ENCODE data around the gene ITPRID2.
"Not testable (repeated sequence)": the region's sequence is repeated elsewhere in the genome, so short reads cannot be mapped to it uniquely, and the experiment has no call there.

Gene ITPRID2

GRCh38 chr2:181957668-181958067, 66.1 kb downstream of the ITPRID2 start:
- ChIA-PET CTCF (no interaction called here), POLR2A (no interaction called here)
- no peak for TF ChIP-seq HDGF (IDR thresholded peaks at IDR 0.05; ENCODE audit: borderline replicate concordance)
- no peak for DNase-seq (ENCODE audit: extremely low spot score)

- no peak for DNase-seq (ENCODE audit: extremely low spot score)
- CTCF ChIA-PET, result interaction anchor here (1.0 kb wide), 1 partner anchor 118 kb away, joined by 4 read pairs; no protein-coding TSS in a partner anchor
- TF ChIP-seq BHLHE40 (IDR thresholded peaks at IDR 0.05; ENCODE audit: borderline replicate concordance) (no peak), LEF1 (IDR thresholded peaks at IDR 0.05; ENCODE audit: borderline replicate concordance) (no peak), ZNF384 (IDR thresholded peaks at IDR 0.05) (no peak), NFRKB (IDR thresholded peaks at IDR 0.05) (no peak), TARDBP (IDR thresholded peaks at IDR 0.05) (no peak), L3MBTL2 (conservative IDR thresholded peaks at IDR 0.05) (no peak), SUZ12 (IDR thresholded peaks at IDR 0.05) (no peak), FOXK2 (IDR thresholded peaks at IDR 0.05) (no peak), ARNT (IDR thresholded peaks at IDR 0.05) (no peak), FOXM1 (IDR thresholded peaks at IDR 0.05; ENCODE audit: borderline replicate concordance) (no peak), SP1 (IDR thresholded peaks at IDR 0.05) (no peak), FOXA1 (IDR thresholded peaks at IDR 0.05) (no peak), PKNOX1 (IDR thresholded peaks at IDR 0.05) (no peak), CTBP1 (IDR thresholded peaks at IDR 0.05; ENCODE audit: borderline replicate concordance) (no peak), HDGF (IDR thresholded peaks at IDR 0.05; ENCODE audit: borderline replicate concordance) (no peak), ELF4 (IDR thresholded peaks at IDR 0.05) (no peak)
- POLR2A ChIA-PET, result no interaction called here
These were observed 67.2 kb downstream of the ITPRID2 start for GRCh38 chr2:181958726-181959125.

DNA sequence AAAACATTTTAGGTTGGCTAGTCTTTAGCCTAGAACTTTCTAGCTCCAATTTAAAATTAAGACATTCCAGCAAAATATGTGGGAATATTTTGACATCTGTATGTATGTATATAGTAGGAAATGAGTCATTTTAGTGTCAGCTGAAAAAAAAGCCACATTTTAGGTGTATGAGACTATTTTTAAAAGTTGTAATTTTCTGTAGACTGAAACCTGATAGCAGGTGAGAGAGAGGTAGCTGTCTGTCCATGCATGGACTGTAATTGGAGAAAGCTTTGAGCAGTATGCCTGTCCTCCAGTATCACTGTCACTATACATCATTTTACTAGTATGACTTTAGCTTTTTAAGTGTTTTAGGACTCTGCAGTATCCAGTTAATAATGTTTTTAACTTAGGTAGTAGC, 68.0 kb downstream of the ITPRID2 start:
- no peak for TF ChIP-seq LEF1 (IDR thresholded peaks at IDR 0.05; ENCODE audit: borderline replicate concordance)
- TF ChIP-seq FOXM1 (IDR thresholded peaks at IDR 0.05; ENCODE audit: borderline replicate concordance), result no peak
- TF ChIP-seq TARDBP (IDR thresholded peaks at IDR 0.05), result no peak
- TF ChIP-seq ZNF384 (IDR thresholded peaks at IDR 0.05), result no peak
- no peak for TF ChIP-seq BHLHE40 (IDR thresholded peaks at IDR 0.05; ENCODE audit: borderline replicate concordance)
- CTCF ChIA-PET, result interaction anchor here (1.0 kb wide), 1 partner anchor 118 kb away, joined by 4 read pairs; no protein-coding TSS in a partner anchor
- no peak for DNase-seq (ENCODE audit: extremely low spot score)
- POLR2A ChIA-PET, result no interaction called here

DNA sequence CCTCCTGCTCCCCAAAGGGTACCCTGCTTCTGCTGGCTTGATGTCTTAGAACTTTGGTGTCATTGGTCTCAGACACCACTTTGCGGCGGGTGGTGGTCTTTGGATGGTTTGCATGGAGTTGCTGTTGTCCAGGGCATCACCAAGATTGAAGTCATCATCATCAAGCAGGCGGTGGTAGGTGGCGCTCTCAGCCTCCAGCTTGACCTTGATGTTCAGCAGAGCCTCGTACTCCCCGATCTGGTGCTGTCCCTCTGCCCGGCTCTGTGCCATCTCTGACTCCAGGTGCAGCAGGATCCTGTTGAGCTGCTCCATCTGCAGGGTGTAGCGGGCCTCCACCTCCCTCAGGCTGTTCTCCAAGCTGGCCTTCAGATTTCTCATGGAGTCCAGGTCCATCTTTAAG, 69.6 kb downstream of the ITPRID2 start:
- CTCF ChIA-PET, result not testable (repeated sequence)

GRCh38 chr2:181962142-181962541, 70.6 kb downstream of the ITPRID2 start:
- no peak for TF ChIP-seq FOXM1 (IDR thresholded peaks at IDR 0.05; ENCODE audit: borderline replicate concordance)
- no peak for TF ChIP-seq ELF4 (IDR thresholded peaks at IDR 0.05)
- no peak for TF ChIP-seq NFRKB (IDR thresholded peaks at IDR 0.05)
- no peak for TF ChIP-seq SP1 (IDR thresholded peaks at IDR 0.05)
- no peak for TF ChIP-seq HDGF (IDR thresholded peaks at IDR 0.05; ENCODE audit: borderline replicate concordance)
- TF ChIP-seq CTBP1 (IDR thresholded peaks at IDR 0.05; ENCODE audit: borderline replicate concordance), result no peak
- no peak for TF ChIP-seq PKNOX1 (IDR thresholded peaks at IDR 0.05)
- TF ChIP-seq L3MBTL2 (conservative IDR thresholded peaks at IDR 0.05), result no peak
- TF ChIP-seq ZNF384 (IDR thresholded peaks at IDR 0.05), result no peak
- TF ChIP-seq ARNT (IDR thresholded peaks at IDR 0.05), result no peak
- no peak for TF ChIP-seq SUZ12 (IDR thresholded peaks at IDR 0.05)
- TF ChIP-seq FOXK2 (IDR thresholded peaks at IDR 0.05), result no peak
- TF ChIP-seq TARDBP (IDR thresholded peaks at IDR 0.05), result no peak
- TF ChIP-seq FOXA1 (IDR thresholded peaks at IDR 0.05), result no peak
- TF ChIP-seq BHLHE40 (IDR thresholded peaks at IDR 0.05; ENCODE audit: borderline replicate concordance), result no peak
- TF ChIP-seq LEF1 (IDR thresholded peaks at IDR 0.05; ENCODE audit: borderline replicate concordance), result no peak
- ChIA-PET POLR2A (no interaction called here), CTCF (no interaction called here)
- DNase-seq (ENCODE audit: extremely low spot score), result no peak

More for the DNA sequence above, 69.6 kb downstream of the ITPRID2 start:
- POLR2A ChIA-PET; DNase-seq (ENCODE audit: extremely low spot score): not testable (repeated sequence)

DNA sequence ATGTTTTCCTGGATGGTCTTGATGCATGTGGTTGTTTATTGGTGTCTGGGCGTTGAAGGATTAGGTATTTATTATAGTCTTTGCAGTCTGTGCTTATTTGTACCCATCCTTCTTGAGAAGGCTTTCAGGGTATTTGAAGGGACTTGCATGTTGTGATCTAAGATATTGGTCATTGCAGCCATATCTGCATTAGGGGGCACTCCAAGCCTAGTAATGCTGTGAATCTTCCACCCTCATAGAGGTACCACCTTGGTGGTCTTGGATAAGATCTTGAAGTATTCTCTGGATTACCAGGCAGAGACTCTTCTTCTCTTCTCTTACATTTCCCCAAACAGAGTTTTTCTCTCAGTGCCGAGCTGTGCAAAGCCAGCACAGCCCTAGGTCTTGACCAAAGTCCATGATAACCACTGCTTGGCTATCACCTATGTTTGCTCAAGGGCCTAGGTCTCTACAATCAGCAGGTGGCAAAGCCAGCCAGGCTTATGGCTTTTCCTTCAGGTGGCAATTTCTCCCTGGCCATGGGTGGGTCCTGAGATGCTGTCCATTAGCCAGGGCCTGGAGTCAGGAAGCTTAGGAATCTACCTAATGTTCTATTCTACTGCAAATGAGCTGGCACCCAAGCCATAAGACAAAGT, 78.7 kb downstream of the ITPRID2 start:
- POLR2A ChIA-PET, result interaction anchor here (0.6 kb wide), 1 partner anchor 89 kb away, joined by 3 read pairs; no protein-coding TSS in a partner anchor
- CTCF ChIA-PET, result no interaction called here

More for the DNA sequence above, 78.7 kb downstream of the ITPRID2 start:
- no peak for DNase-seq (ENCODE audit: extremely low spot score)
- TF ChIP-seq NFRKB (IDR thresholded peaks at IDR 0.05), result no peak
- TF ChIP-seq ZNF384 (IDR thresholded peaks at IDR 0.05), result no peak
- no peak for TF ChIP-seq HDGF (IDR thresholded peaks at IDR 0.05; ENCODE audit: borderline replicate concordance)
- no peak for TF ChIP-seq BHLHE40 (IDR thresholded peaks at IDR 0.05; ENCODE audit: borderline replicate concordance)
- TF ChIP-seq FOXA1 (IDR thresholded peaks at IDR 0.05), result no peak
- TF ChIP-seq L3MBTL2 (conservative IDR thresholded peaks at IDR 0.05), result no peak
- TF ChIP-seq PKNOX1 (IDR thresholded peaks at IDR 0.05), result no peak
- TF ChIP-seq ELF4 (IDR thresholded peaks at IDR 0.05), result no peak
- TF ChIP-seq FOXK2 (IDR thresholded peaks at IDR 0.05), result no peak
- TF ChIP-seq ARNT (IDR thresholded peaks at IDR 0.05), result no peak
- no peak for TF ChIP-seq TARDBP (IDR thresholded peaks at IDR 0.05)
- TF ChIP-seq FOXM1 (IDR thresholded peaks at IDR 0.05; ENCODE audit: borderline replicate concordance), result no peak
- no peak for TF ChIP-seq CTBP1 (IDR thresholded peaks at IDR 0.05; ENCODE audit: borderline replicate concordance)
- no peak for TF ChIP-seq LEF1 (IDR thresholded peaks at IDR 0.05; ENCODE audit: borderline replicate concordance)
- no peak for TF ChIP-seq SUZ12 (IDR thresholded peaks at IDR 0.05)
- TF ChIP-seq SP1 (IDR thresholded peaks at IDR 0.05), result no peak

All from HEK293T (cell line).